HG02970 (cell line): ENCODE results near the gene MEGF11.

Source experiments
- ATAC-seq: cut with Tn5 transposase; IDR thresholded peaks from one replicate; pipeline ENCODE4 v1.9.1; 2021; ENCODE audit warnings: mild to moderate bottlenecking, moderate library complexity, moderate number of reproducible peaks; ENCODE audit not compliant: unreplicated experiment, low FRiP score

MEGF11 gene

GRCh38 chr15:66184492-66184891 is 69.1 kb downstream of the MEGF11 start:
- no peak for ATAC-seq

GRCh38 chr15:66180531-66181097 is 72.9 kb downstream of the MEGF11 start:
- ATAC-seq: no peak

GRCh38 chr15:66178531-66178910 is 75.0 kb downstream of the MEGF11 start:
- no peak for ATAC-seq

GRCh38 chr15:66172324-66172980 is 81.1 kb downstream of the MEGF11 start:
- ATAC-seq: no peak

GRCh38 chr15:66171841-66172240 is 81.7 kb downstream of the MEGF11 start:
- ATAC-seq: no peak

GRCh38 chr15:66170716-66171115 is 82.8 kb downstream of the MEGF11 start:
- ATAC-seq: no peak

GRCh38 chr15:66170042-66170441 is 83.5 kb downstream of the MEGF11 start:
- no peak for ATAC-seq

- no peak for ATAC-seq
Measured at GRCh38 chr15:66169625-66170024, 83.9 kb downstream of the MEGF11 start.

- ATAC-seq: no peak
Measured at GRCh38 chr15:66169023-66169422, 84.5 kb downstream of the MEGF11 start.

GRCh38 chr15:66167854-66168253 is 85.7 kb downstream of the MEGF11 start:
- no peak for ATAC-seq

GRCh38 chr15:66165856-66166255 is 87.7 kb downstream of the MEGF11 start:
- ATAC-seq: no peak

- no peak for ATAC-seq
Measured at GRCh38 chr15:66164788-66165187, 88.8 kb downstream of the MEGF11 start.

- ATAC-seq: no peak
Measured at GRCh38 chr15:66163553-66163952, 90.0 kb downstream of the MEGF11 start.

GRCh38 chr15:66162286-66162685 is 91.3 kb downstream of the MEGF11 start:
- no peak for ATAC-seq

- ATAC-seq: no peak
Measured at GRCh38 chr15:66161575-66162118, 91.9 kb downstream of the MEGF11 start.

- ATAC-seq: no peak
Measured at GRCh38 chr15:66161108-66161507, 92.4 kb downstream of the MEGF11 start.

GRCh38 chr15:66157507-66157906 is 96.0 kb downstream of the MEGF11 start:
- no peak for ATAC-seq

GRCh38 chr15:66156310-66156975 is 97.1 kb downstream of the MEGF11 start:
- no peak for ATAC-seq

GRCh38 chr15:66155065-66155464 is 98.5 kb downstream of the MEGF11 start:
- ATAC-seq: no peak

GRCh38 chr15:66154581-66154980 is 99.0 kb downstream of the MEGF11 start:
- ATAC-seq: no peak

- peak; percentile 49 for ATAC-seq
Measured at GRCh38 chr15:66153549-66154415, 99.8 kb downstream of the MEGF11 start.
